Lung (tissue), 12 donors: ENCODE data around the gene LRP1B. TPM values are rescaled to one million over a fixed set of nuclear protein-coding genes. Genes with fewer than 3 reads are reported as not detected.

ENCODE experiments used
- ATAC-seq: fragments of 200-7000 bp; cut with Tn5 transposase; one replicate; pipeline ENCODE4 v1.9.1; 2020; ENCODE audit warnings: moderate number of reproducible peaks; ENCODE audit not compliant: insufficient read depth, low FRiP score
- DNase-seq, 3 donors: peaks; one replicate each; pipeline ENCODE4 v3.0.0-alpha.2; 2013 to 2017
- H3K27ac ChIP-seq, 2 donors: one replicate each; pipeline ENCODE4 v1.5.1; 2013; ENCODE audit warnings: mild to moderate bottlenecking in 2 of 2, moderate library complexity in 2 of 2, control low read depth in 1 of 2, inconsistent platforms in 1 of 2, low read depth in 1 of 2, low read length in 1 of 2
- H3K27me3 ChIP-seq, 3 donors: one replicate each; pipeline ENCODE4 v1.5.1; 2013; ENCODE audit warnings: low read length in 2 of 3; ENCODE audit not compliant: control insufficient read depth in 3 of 3, insufficient read depth in 3 of 3
- H3K36me3 ChIP-seq, 4 donors: one replicate each; pipeline ENCODE4 v1.5.1; 2013; ENCODE audit warnings: low read length in 4 of 4, mild to moderate bottlenecking in 1 of 4, moderate library complexity in 1 of 4; ENCODE audit not compliant: control insufficient read depth in 4 of 4, insufficient read depth in 4 of 4
- H3K4me1 ChIP-seq, 5 donors: one replicate each; pipeline ENCODE4 v1.5.1; 2013; ENCODE audit warnings: low read length in 5 of 5, mild to moderate bottlenecking in 2 of 5, moderate library complexity in 1 of 5; ENCODE audit not compliant: control insufficient read depth in 5 of 5, insufficient read depth in 5 of 5
- H3K4me3 ChIP-seq: one replicate; pipeline ENCODE4 v1.5.1; 2013; ENCODE audit warnings: mild to moderate bottlenecking, control low read depth, moderate library complexity
- H3K9ac ChIP-seq, 2 donors: one replicate each; pipeline ENCODE4 v1.5.1; 2013; ENCODE audit warnings: low read length in 2 of 2, control low read depth in 1 of 2; ENCODE audit not compliant: insufficient read depth in 1 of 2
- H3K9me3 ChIP-seq, 4 donors: one replicate each; pipeline ENCODE4 v1.5.1; 2013; ENCODE audit warnings: low read length in 3 of 4, mild to moderate bottlenecking in 1 of 4, moderate library complexity in 1 of 4; ENCODE audit not compliant: control insufficient read depth in 4 of 4, insufficient read depth in 3 of 4
- WGBS, 2 donors: extraction: QIAGEN DNeasy Blood & Tissue Kit; methylation state at CpG; one replicate each; pipeline ENCODE4 v1.1.7; 2013; 5-methylcytosine and 5-hydroxymethylcytosine counted together
- polyA plus RNA-seq, 2 donors: library from polyadenylated mRNA; stranded (reverse); fragments of 200-250 nt; gene quantifications; one replicate each; pipeline ENCODE4 v1.2.1, GENCODE V29; 2013
- total RNA-seq, 2 donors: library from RNA; depleted of rRNA in 1 of 2; stranded (reverse); fragments of >200 nt in 1 of 2; gene quantifications; one replicate each; pipeline ENCODE4 v1.2.1, GENCODE V29; 2014 to 2021
- TF ChIP-seq, protein P1 (sequence below): IDR thresholded peaks from 2 replicates; pipeline ENCODE4 v1.5.1; 2012; ENCODE audit warnings: mild to moderate bottlenecking; ENCODE audit errors: control extremely low read depth, extremely low read depth
- donor health status: control.
- donor health status: control.
- donor health status: Bipolar disorder and iron deficiency.
- donor health status: healthy.
- donor health status: DM: yes; HTN: yes; CAD: no.

LRP1B gene
- total and polyA plus RNA-seq, 4 donors, result 0.01 to 6.5 (median 0.16) TPM

DNA sequence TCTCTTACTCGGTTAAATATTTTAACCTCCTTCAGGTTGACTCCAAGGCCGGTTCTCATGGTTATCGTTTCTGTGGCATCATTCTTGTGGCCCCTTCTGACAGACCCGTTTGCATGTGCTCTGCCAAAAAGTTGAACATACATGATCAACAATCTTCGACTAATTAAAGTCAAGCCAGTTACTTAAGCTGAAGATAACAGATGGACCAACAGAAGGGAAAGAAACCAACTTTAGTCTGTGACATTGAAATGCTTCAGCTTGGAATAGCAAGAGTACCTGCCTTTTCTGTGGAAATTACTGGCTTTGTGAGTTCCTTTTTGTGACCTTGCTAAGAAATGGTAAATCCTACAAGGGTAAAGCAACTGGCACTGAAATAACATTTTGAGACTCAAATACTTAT, 1429.1 kb downstream of the LRP1B start:
- ATAC-seq (no peak), DNase-seq (no peak)
- 88 to 90% methylated on average over 5 of the region's 5 CpGs for WGBS, 2 donors
- Histone ChIP-seq H3K27me3 (no peaks in the 10 kb centered on the region), H3K4me3 (no peak overlapping the region), H3K27ac (no peak overlapping the region), H3K9me3 (no peaks in the 10 kb centered on the region), H3K36me3 (no peaks in the 10 kb centered on the region), H3K9ac (no peak overlapping the region), H3K4me1 (no peaks in the 10 kb centered on the region)
- TF ChIP-seq, protein P1, sequence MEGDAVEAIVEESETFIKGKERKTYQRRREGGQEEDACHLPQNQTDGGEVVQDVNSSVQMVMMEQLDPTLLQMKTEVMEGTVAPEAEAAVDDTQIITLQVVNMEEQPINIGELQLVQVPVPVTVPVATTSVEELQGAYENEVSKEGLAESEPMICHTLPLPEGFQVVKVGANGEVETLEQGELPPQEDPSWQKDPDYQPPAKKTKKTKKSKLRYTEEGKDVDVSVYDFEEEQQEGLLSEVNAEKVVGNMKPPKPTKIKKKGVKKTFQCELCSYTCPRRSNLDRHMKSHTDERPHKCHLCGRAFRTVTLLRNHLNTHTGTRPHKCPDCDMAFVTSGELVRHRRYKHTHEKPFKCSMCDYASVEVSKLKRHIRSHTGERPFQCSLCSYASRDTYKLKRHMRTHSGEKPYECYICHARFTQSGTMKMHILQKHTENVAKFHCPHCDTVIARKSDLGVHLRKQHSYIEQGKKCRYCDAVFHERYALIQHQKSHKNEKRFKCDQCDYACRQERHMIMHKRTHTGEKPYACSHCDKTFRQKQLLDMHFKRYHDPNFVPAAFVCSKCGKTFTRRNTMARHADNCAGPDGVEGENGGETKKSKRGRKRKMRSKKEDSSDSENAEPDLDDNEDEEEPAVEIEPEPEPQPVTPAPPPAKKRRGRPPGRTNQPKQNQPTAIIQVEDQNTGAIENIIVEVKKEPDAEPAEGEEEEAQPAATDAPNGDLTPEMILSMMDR, result no peak

DNA sequence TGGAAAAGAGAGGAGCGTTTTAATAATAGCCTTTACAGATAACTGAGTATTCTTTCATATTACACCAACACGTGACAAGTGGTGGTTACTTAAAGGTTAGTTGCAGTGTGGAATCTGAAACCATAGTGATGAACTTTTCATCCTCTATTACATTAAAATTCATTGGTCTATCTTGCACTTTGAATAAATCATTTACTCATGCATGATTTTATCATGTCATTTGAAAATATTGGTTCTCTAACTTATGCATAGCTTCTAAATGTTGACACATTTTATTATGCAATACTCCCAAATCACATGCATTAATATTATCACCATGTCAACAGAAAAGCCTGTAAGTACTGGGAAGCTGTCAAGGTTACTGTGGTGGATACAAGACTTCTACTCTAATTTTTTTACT, 1432.2 kb downstream of the LRP1B start:
- H3K36me3 ChIP-seq, result no peaks in the 10 kb centered on the region
- H3K9me3 ChIP-seq, result no peaks in the 10 kb centered on the region
- no peak for ATAC-seq
- no peak for DNase-seq
- no peaks in the 10 kb centered on the region for H3K4me1 ChIP-seq
- no peaks in the 10 kb centered on the region for H3K27me3 ChIP-seq
- no peak overlapping the region for H3K27ac ChIP-seq
- H3K4me3 ChIP-seq, result no peak overlapping the region
- H3K9ac ChIP-seq, result no peak overlapping the region
- WGBS, 2 donors, result 74 to 85% methylated on average over 2 of the region's 2 CpGs
- TF ChIP-seq, protein P1, result no peak

DNA sequence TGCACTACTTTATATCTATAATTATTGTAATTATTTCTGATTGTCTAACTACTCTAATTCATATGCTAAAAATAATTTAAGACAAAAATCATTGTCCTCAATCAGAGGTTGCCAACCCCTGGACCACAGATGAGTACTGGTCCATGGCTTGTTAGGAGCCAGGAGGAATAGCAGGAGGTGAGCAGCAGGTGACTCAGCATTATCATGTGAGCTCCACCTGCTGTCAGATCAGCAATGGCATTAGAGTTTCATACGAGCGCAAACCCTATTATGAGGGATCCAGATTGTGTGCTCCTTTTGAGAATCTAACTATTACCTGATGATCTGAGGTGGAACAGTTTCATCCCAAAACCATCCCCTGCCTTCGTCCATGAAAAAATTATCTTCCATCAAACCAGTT, 1434.4 kb downstream of the LRP1B start:
- H3K27me3 ChIP-seq, result no peaks in the 10 kb centered on the region
- WGBS, 2 donors, result 85% methylated on average over 3 of the region's 3 CpGs
- H3K4me1 ChIP-seq, result no peaks in the 10 kb centered on the region
- H3K9me3 ChIP-seq, result no peaks in the 10 kb centered on the region
- H3K27ac ChIP-seq, result no peak overlapping the region
- H3K9ac ChIP-seq, result no peak overlapping the region
- TF ChIP-seq, protein P1, result no peak
- no peak overlapping the region for H3K4me3 ChIP-seq
- no peak for DNase-seq
- H3K36me3 ChIP-seq, result no peaks in the 10 kb centered on the region
- no peak for ATAC-seq

DNA sequence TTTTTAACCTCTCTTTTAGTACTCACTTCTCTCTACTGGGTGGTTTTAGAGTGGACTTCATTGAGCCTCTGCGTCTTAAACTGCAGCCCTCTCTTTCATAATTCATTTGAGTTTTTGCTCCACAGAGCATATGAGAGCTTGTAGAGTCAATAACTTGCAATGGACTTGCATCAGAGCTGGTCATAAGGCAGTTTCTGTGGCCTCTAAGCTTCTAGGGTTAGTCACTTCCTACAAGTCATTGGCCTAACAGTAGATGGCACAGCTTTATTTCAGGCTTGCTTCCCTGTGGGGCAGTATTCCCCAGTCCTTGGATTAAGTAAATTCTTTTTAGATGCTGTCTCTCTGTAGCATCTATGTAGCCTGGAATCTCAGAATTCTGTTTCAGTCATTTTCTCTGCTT, 1435.7 kb downstream of the LRP1B start:
- no peak overlapping the region for H3K27ac ChIP-seq
- H3K4me1 ChIP-seq, result no peaks in the 10 kb centered on the region
- no peaks in the 10 kb centered on the region for H3K36me3 ChIP-seq
- no peak overlapping the region for H3K4me3 ChIP-seq
- DNase-seq (no peak), ATAC-seq (no peak)
- H3K9me3 ChIP-seq, result no peaks in the 10 kb centered on the region
- H3K27me3 ChIP-seq, result no peaks in the 10 kb centered on the region
- WGBS, 2 donors, result 85 to 94% methylated on average over 1 of the region's 1 CpG
- TF ChIP-seq, protein P1, result no peak
- no peak overlapping the region for H3K9ac ChIP-seq
